HepG2 (cell line): Measurements from ENCODE around the gene SUPT4H1. TPM values are rescaled to one million over a fixed set of nuclear protein-coding genes. Genes with fewer than 3 reads are reported as not detected.

Experiments used
- ATAC-seq: fragments of 200-7000 bp; cut with Tn5 transposase; 3 replicates; pipeline ENCODE4 v1.9.1; 2020; ENCODE audit warnings: mild to moderate bottlenecking, moderate library complexity
- BruUV-seq: library from RNA; stranded (reverse); fragments of 400-500 nt; replicated peaks from 2 replicates; lab custom pipeline; 2021; lab: Mats Ljungman, UMichigan
- CTCF ChIA-PET: fragments of 300-600 bp; formaldehyde crosslinking; extraction: SDS; loops from one replicate; lab custom pipeline; 2021; ENCODE audit warnings: low total read pairs, inconsistent platforms, low intra/inter-chr PET ratio; lab: Yijun Ruan, JAX
- POLR2A ChIA-PET: fragments of 350-600 bp; sonication (Branson Sonifier 250); formaldehyde crosslinking; loops from one replicate; lab custom pipeline; 2020; ENCODE audit warnings: antibody characterized with exemption, inconsistent platforms; lab: Yijun Ruan, JAX
- DNase-seq: peaks from one replicate; pipeline ENCODE4 v3.0.0-alpha.2; 2015; ENCODE audit warnings: low spot score
- FAIRE-seq: peaks from 3 replicates; lab custom pipeline; 2011; peaks lifted over from hg19 to GRCh38; lab: Jason Lieb, UNC
- H2AFZ ChIP-seq: one replicate; pipeline ENCODE4 v1.6.1; 2011; ENCODE audit warnings: low read length, inconsistent platforms
- H3K27ac ChIP-seq: fragments of 300-600 bp; 3 replicates; pipeline ENCODE4 v1.8.0; 2011; ENCODE audit warnings: mixed run types, mild to moderate bottlenecking, mixed read lengths, low read length, inconsistent platforms; ENCODE audit not compliant: insufficient read depth; ENCODE audit errors: extremely low read length
- H3K27me3 ChIP-seq, 2 experiments: fragments of 200-600 bp in 1 of 2; 2 replicates in 1 of 2; 3 replicates in 1 of 2; pipeline versions ENCODE4 v1.6.0 to v1.8.0; 2011; ENCODE audit warnings: low read length in 2 of 2, mild to moderate bottlenecking in 2 of 2, moderate library complexity in 2 of 2, inconsistent platforms in 1 of 2; ENCODE audit not compliant: insufficient read depth in 2 of 2, control insufficient read depth in 1 of 2
- H3K36me3 ChIP-seq, 2 experiments: fragments of 200-600 bp in 1 of 2; replicated peaks in 1 of 2; 2 replicates in 1 of 2; 3 replicates in 1 of 2; pipeline versions ENCODE4 v1.5.1 to v1.8.0; 2011; ENCODE audit warnings: low read length in 2 of 2, inconsistent platforms in 1 of 2; ENCODE audit not compliant: insufficient read depth in 2 of 2, control insufficient read depth in 1 of 2
- H3K4me1 ChIP-seq: 2 replicates; pipeline ENCODE4 v1.5.1; 2012; ENCODE audit warnings: low read length, inconsistent platforms; ENCODE audit not compliant: insufficient read depth
- H3K4me2 ChIP-seq: 2 replicates; pipeline ENCODE4 v1.6.0; 2011; ENCODE audit warnings: low read depth, low read length, inconsistent platforms
- H3K4me3 ChIP-seq, 3 experiments: fragments of 200-600 bp in 1 of 3; sonication (generic), shearing (Covaris generic) in 1 of 3; replicated peaks in 1 of 3; 2 replicates each; pipeline ENCODE4 v1.5.1; 2011 to 2016; ENCODE audit warnings: low read length in 3 of 3, inconsistent platforms in 2 of 3, low read depth in 2 of 3, mild to moderate bottlenecking in 2 of 3, control low read depth in 1 of 3, mixed read lengths in 1 of 3; ENCODE audit not compliant: insufficient read depth in 1 of 3
- H3K79me2 ChIP-seq: one replicate; pipeline ENCODE4 v1.6.1; 2011; ENCODE audit warnings: low read length, inconsistent platforms; ENCODE audit not compliant: insufficient read depth
- H3K9ac ChIP-seq: 2 replicates; pipeline ENCODE4 v1.6.0; 2011; ENCODE audit warnings: mild to moderate bottlenecking, low read depth, low read length, inconsistent platforms; ENCODE audit not compliant: insufficient read depth
- H3K9me3 ChIP-seq: 2 replicates; pipeline ENCODE4 v1.5.1; 2012; ENCODE audit warnings: mild to moderate bottlenecking, low read length
- H4K20me1 ChIP-seq: 2 replicates; pipeline ENCODE4 v1.6.0; 2011; ENCODE audit warnings: inconsistent platforms, mild to moderate bottlenecking, low read length, moderate library complexity; ENCODE audit not compliant: insufficient read depth
- BATF2 ChIP-seq: sonication (generic); formaldehyde crosslinking; IDR thresholded peaks from 2 replicates; pipeline ENCODE4 v1.8.0; 2022; ENCODE audit warnings: mild to moderate bottlenecking, missing genetic modification reagents, moderate library complexity
- CBX2 ChIP-seq, 2 experiments: fragments of 200-600 bp in 1 of 2; sonication (generic); formaldehyde crosslinking in 1 of 2; IDR thresholded peaks; 2 replicates each; pipeline versions ENCODE4 v1.7.0 to v1.8.1; 2018 to 2022; ENCODE audit warnings: low read depth in 2 of 2, low read length in 1 of 2, mild to moderate bottlenecking in 1 of 2, missing genetic modification reagents in 1 of 2
- ZNF512B ChIP-seq: sonication (generic); formaldehyde crosslinking; IDR thresholded peaks from 2 replicates; pipeline ENCODE4 v1.5.1; 2020; ENCODE audit warnings: missing genetic modification reagents, mild to moderate bottlenecking, borderline replicate concordance
- WGBS: methylation state at CpG from one replicate; pipeline ENCODE4 v1.1.6; 2017; ENCODE audit warnings: low lambda C conversion rate; 5-methylcytosine and 5-hydroxymethylcytosine counted together
- in situ Hi-C: cut with HindIII; loops from 2 replicates; pipeline ENCODE4 v1.10.0; 2017; ENCODE audit warnings: low pct_unique_long_range_greater_than_20kb; ENCODE audit not compliant: extremely low pct_ligation_motif_present
- intact Hi-C: fragments of 100-400 bp; cut with micrococcal nuclease; formaldehyde crosslinking; loops from one replicate; pipeline ENCODE4 v1.10.0; 2022; ENCODE audit not compliant: unreplicated experiment
- polyA plus RNA-seq, 8 experiments: library from polyadenylated mRNA; depleted of rRNA in 3 of 8; stranded (reverse) in 7 of 8; unstranded in 1 of 8; fragments of >200 nt; fragmentation: Illumina TruSeq in 4 of 8; extraction: Trizol in 4 of 8; gene quantifications; 2 replicates each; pipeline versions ENCODE4 v1.2.1 to v1.2.3, GENCODE V29; 2011 to 2016; ENCODE audit warnings: low read depth in 4 of 8, missing spikeins in 1 of 8, mixed read lengths in 1 of 8; ENCODE audit not compliant: insufficient read depth in 1 of 8
- total RNA-seq, 5 experiments: library from RNA; depleted of rRNA; stranded (reverse); fragments of >200 nt; fragmentation: Illumina TruSeq; extraction: Trizol; gene quantifications; 2 replicates each; pipeline ENCODE4 v1.2.3, GENCODE V29; 2016; ENCODE audit warnings: low read depth in 1 of 5

The SUPT4H1 gene
- total and polyA plus RNA-seq, 2 of the 13 experiments (the other 11 are each of a cell fraction or from before 2014, with no cell fraction given), result 155 to 244 TPM

DNA sequence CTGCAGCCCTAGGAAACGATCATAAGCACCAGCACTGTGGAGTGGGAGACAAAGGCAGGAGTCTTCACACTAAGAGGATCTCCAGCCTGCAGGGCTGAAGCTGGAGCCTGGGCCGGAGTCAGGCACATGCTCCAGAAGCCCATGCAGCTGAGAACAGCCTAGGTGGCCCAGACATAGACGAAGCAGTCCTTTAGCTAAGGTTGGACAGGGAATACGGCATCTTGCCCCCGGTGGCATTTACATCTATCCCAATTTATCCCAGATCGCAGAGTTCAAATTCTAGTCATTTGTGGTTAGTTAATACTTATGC lies 37.3 kb downstream of the SUPT4H1 start (continued):
- TF ChIP-seq BATF2 (CRISPR knock-in tag), result no peak
- no peak for TF ChIP-seq ZNF512B (CRISPR knock-in tag)
- TF ChIP-seq, all 625 proteins: peak for 0

GRCh38 chr17:58313815-58314705 lies 37.9 kb downstream of the SUPT4H1 start:
- no peak overlapping the region for H3K4me2 ChIP-seq
- no peak overlapping the region for H3K4me3 ChIP-seq
- ChIA-PET CTCF (interaction anchor here (2.0 kb wide), 1 partner anchor 133 kb away, joined by 6 read pairs; no protein-coding TSS in a partner anchor), POLR2A (interaction anchor here (1.4 kb wide), 1 partner anchor 103 kb away, joined by 3 read pairs; the partner anchor contains the start of gene RNF43)
- H3K79me2 ChIP-seq, result no peaks in the 10 kb centered on the region
- ATAC-seq (no peak), FAIRE-seq (no peak), DNase-seq (no peak)
- H3K27ac ChIP-seq, result no peak overlapping the region
- no peaks in the 10 kb centered on the region for H4K20me1 ChIP-seq
- H2AFZ ChIP-seq, result no peak overlapping the region
- H3K4me1 ChIP-seq, result peaks cover 13% of the 10 kb centered on the region
- WGBS, result 46% methylated on average over 7 of the region's 7 CpGs
- peaks cover 16 to 70% of the 10 kb centered on the region in 2 experiments; a peak in 4 of 5 replicates for H3K27me3 ChIP-seq
- H3K9me3 ChIP-seq, result no peaks in the 10 kb centered on the region
- TF ChIP-seq CBX2 (IDR thresholded peaks at IDR 0.05; ENCODE audit: low read depth, low read length) (no peak), CBX2 (CRISPR knock-in tag; IDR thresholded peaks at IDR 0.05; ENCODE audit: low read depth) (no peak)
- no peaks in the 10 kb centered on the region for H3K36me3 ChIP-seq
- no TSS peak for BruUV-seq
- intact Hi-C loops, result no loop called here
- in situ Hi-C loops, result no loop called here
- H3K9ac ChIP-seq, result no peak overlapping the region
